NAMALWA (cell line): ENCODE measurements around the gene KSR2.

ENCODE experiments used
- DNase-seq: peaks from one replicate; pipeline ENCODE4 v3.0.0-alpha.2; 2015; ENCODE audit warnings: low spot score

Gene KSR2

GRCh38 chr12:117491711-117492110, 477.1 kb downstream of the KSR2 start:
- DNase-seq = no peak

- DNase-seq = no peak
Measured at GRCh38 chr12:117490130-117490529, 478.7 kb downstream of the KSR2 start.

- DNase-seq = no peak
Measured at GRCh38 chr12:117489671-117490070, 479.1 kb downstream of the KSR2 start.

GRCh38 chr12:117486840-117487659, 481.7 kb downstream of the KSR2 start:
- no peak for DNase-seq

GRCh38 chr12:117485984-117486839, 482.6 kb downstream of the KSR2 start:
- DNase-seq = no peak

GRCh38 chr12:117484901-117485300, 483.9 kb downstream of the KSR2 start:
- no peak for DNase-seq

GRCh38 chr12:117483501-117483900, 485.3 kb downstream of the KSR2 start:
- no peak for DNase-seq

GRCh38 chr12:117481470-117481869, 487.3 kb downstream of the KSR2 start:
- no peak for DNase-seq

- DNase-seq = no peak
Measured at GRCh38 chr12:117476341-117476740, 492.4 kb downstream of the KSR2 start.

GRCh38 chr12:117473856-117474255, 494.9 kb downstream of the KSR2 start:
- no peak for DNase-seq

GRCh38 chr12:117472983-117473382, 495.8 kb downstream of the KSR2 start:
- DNase-seq = peak; percentile 5

GRCh38 chr12:117470804-117471203, 498.0 kb downstream of the KSR2 start:
- DNase-seq = peak; percentile 37

- DNase-seq = no peak
Measured at GRCh38 chr12:117469883-117470483, 498.8 kb downstream of the KSR2 start.

- DNase-seq = no peak
Measured at GRCh38 chr12:117468016-117468415, 500.8 kb downstream of the KSR2 start.

- no peak for DNase-seq
Measured at GRCh38 chr12:117467588-117467987, 501.2 kb downstream of the KSR2 start.

GRCh38 chr12:117466677-117467362, 502.0 kb downstream of the KSR2 start:
- DNase-seq = no peak

GRCh38 chr12:117461732-117462131, 507.1 kb downstream of the KSR2 start:
- no peak for DNase-seq

- no peak for DNase-seq
Measured at GRCh38 chr12:117459229-117459628, 509.6 kb downstream of the KSR2 start.

- no peak for DNase-seq
Measured at GRCh38 chr12:117457189-117457588, 511.6 kb downstream of the KSR2 start.

GRCh38 chr12:117456076-117456475, 512.7 kb downstream of the KSR2 start:
- DNase-seq = no peak

GRCh38 chr12:117453961-117454360, 514.8 kb downstream of the KSR2 start:
- no peak for DNase-seq

GRCh38 chr12:117452112-117452511, 516.7 kb downstream of the KSR2 start:
- no peak for DNase-seq
